GM23338 (cell line): ENCODE measurements around the gene UBE2D3. TPM values are rescaled to one million over a fixed set of nuclear protein-coding genes. Genes with fewer than 3 reads are reported as not detected.

Experiments
- ATAC-seq: fragments of 200-7000 bp; cut with Tn5 transposase; 3 replicates; pipeline ENCODE4 v1.9.1; 2020
- DNase-seq: peaks from one replicate; pipeline ENCODE4 v3.0.0-alpha.2; 2015; ENCODE audit warnings: low spot score
- H2AFZ ChIP-seq: fragments of 200-600 bp; sonication (generic); 2 replicates; pipeline ENCODE4 v1.8.0; 2016; ENCODE audit warnings: antibody characterized with exemption, mild to moderate bottlenecking, moderate library complexity
- H3F3A ChIP-seq: fragments of 200-600 bp; sonication (generic); replicated peaks from 2 replicates; pipeline ENCODE4 v1.8.0; 2017; ENCODE audit warnings: antibody characterized with exemption, mixed run types, low read depth
- H3K27ac ChIP-seq: fragments of 200-600 bp; sonication (generic); 2 replicates; pipeline ENCODE4 v1.6.1; 2016; ENCODE audit warnings: low read depth
- H3K27me3 ChIP-seq: fragments of 200-600 bp; sonication (generic); 2 replicates; pipeline ENCODE4 v1.8.0; 2016; ENCODE audit warnings: mild to moderate bottlenecking, mixed run types, moderate library complexity; ENCODE audit not compliant: insufficient read depth
- H3K36me3 ChIP-seq: fragments of 200-600 bp; sonication (generic); 2 replicates; pipeline ENCODE4 v1.8.0; 2016; ENCODE audit warnings: mild to moderate bottlenecking; ENCODE audit not compliant: insufficient read depth
- H3K4me1 ChIP-seq: fragments of 200-600 bp; sonication (generic); 2 replicates; pipeline ENCODE4 v1.8.0; 2016; ENCODE audit warnings: mild to moderate bottlenecking, moderate library complexity; ENCODE audit not compliant: insufficient read depth
- H3K4me2 ChIP-seq: fragments of 200-600 bp; sonication (generic); 2 replicates; pipeline ENCODE4 v1.7.1; 2017; ENCODE audit warnings: mixed run types
- H3K4me3 ChIP-seq: fragments of 200-600 bp; sonication (generic); 2 replicates; pipeline ENCODE4 v1.6.1; 2016; ENCODE audit warnings: mixed run types
- H3K79me2 ChIP-seq: fragments of 200-600 bp; sonication (generic); replicated peaks from 2 replicates; pipeline ENCODE4 v1.8.0; 2017; ENCODE audit warnings: mild to moderate bottlenecking; ENCODE audit not compliant: insufficient read depth
- H3K9me2 ChIP-seq: fragments of 200-600 bp; sonication (generic); 2 replicates; pipeline ENCODE4 v1.8.0; 2017; ENCODE audit not compliant: insufficient read depth
- H4K20me1 ChIP-seq: fragments of 200-600 bp; sonication (generic); replicated peaks from 2 replicates; pipeline ENCODE4 v1.8.0; 2017; ENCODE audit warnings: mild to moderate bottlenecking; ENCODE audit not compliant: insufficient read depth
- H3K27ac Mint-ChIP-seq: 2 replicates; pipeline ENCODE4 v1.8.0; 2020; ENCODE audit warnings: inconsistent platforms, mild to moderate bottlenecking, moderate library complexity, mixed read lengths
- H3K27me3 Mint-ChIP-seq: 3 replicates; pipeline ENCODE4 v1.8.0; 2022; ENCODE audit warnings: low read depth, mild to moderate bottlenecking, moderate library complexity, mixed read lengths, inconsistent platforms; ENCODE audit not compliant: insufficient read depth, poor library complexity
- H3K36me3 Mint-ChIP-seq: 3 replicates; pipeline ENCODE4 v1.8.0; 2021; ENCODE audit warnings: low read depth, mild to moderate bottlenecking, inconsistent platforms, moderate library complexity, mixed read lengths
- H3K4me1 Mint-ChIP-seq: 3 replicates; pipeline ENCODE4 v1.8.0; 2020; ENCODE audit warnings: mild to moderate bottlenecking, inconsistent platforms, mixed read lengths
- H3K4me3 Mint-ChIP-seq: 3 replicates; pipeline ENCODE4 v1.8.0; 2021; ENCODE audit warnings: moderate library complexity, mild to moderate bottlenecking, inconsistent platforms, mixed read lengths
- H3K9me3 Mint-ChIP-seq: 3 replicates; pipeline ENCODE4 v1.8.0; 2020; ENCODE audit warnings: moderate library complexity, mild to moderate bottlenecking, inconsistent platforms, mixed read lengths
- CREB1 ChIP-seq: fragments of 250-450 bp; sonication (Bioruptor Pico); IDR thresholded peaks from 2 replicates; pipeline ENCODE4 v1.5.0; 2020; ENCODE audit warnings: low read depth, mild to moderate bottlenecking, moderate library complexity
- CTCF ChIP-seq, 2 experiments: fragments of 200-600 bp in 1 of 2; sonication (generic) in 1 of 2; conservative IDR thresholded peaks; 2 replicates each; pipeline versions ENCODE4 v1.5.1 to v1.6.1; 2016 to 2017; ENCODE audit warnings: antibody characterized with exemption in 2 of 2, low read depth in 2 of 2, mild to moderate bottlenecking in 2 of 2, moderate library complexity in 1 of 2
- ETS1 ChIP-seq: IDR thresholded peaks from 2 replicates; pipeline ENCODE4 v1.6.1; 2016; ENCODE audit warnings: antibody characterized with exemption
- EZH2 ChIP-seq: fragments of 200-600 bp; sonication (generic); IDR thresholded peaks from one replicate; pipeline ENCODE4 v1.8.0; 2017; ENCODE audit warnings: antibody characterized with exemption, mild to moderate bottlenecking, low read depth; ENCODE audit not compliant: unreplicated experiment
- EZH2phosphoT487 ChIP-seq: fragments of 200-600 bp; sonication (generic); IDR thresholded peaks from one replicate; pipeline ENCODE4 v1.8.1; 2018; ENCODE audit warnings: antibody characterized with exemption; ENCODE audit not compliant: unreplicated experiment
- JUNB ChIP-seq: IDR thresholded peaks from one replicate; pipeline ENCODE4 v1.6.1; 2016; ENCODE audit warnings: antibody characterized with exemption; ENCODE audit not compliant: unreplicated experiment
- NANOG ChIP-seq: IDR thresholded peaks from 2 replicates; pipeline ENCODE4 v1.6.1; 2016; ENCODE audit warnings: antibody characterized with exemption, borderline replicate concordance
- POLR2AphosphoS5 ChIP-seq: IDR thresholded peaks from 2 replicates; pipeline ENCODE4 v1.6.1; 2016; ENCODE audit warnings: antibody characterized with exemption, low read depth
- STAT1 ChIP-seq: IDR thresholded peaks from one replicate; pipeline ENCODE4 v1.6.1; 2016; ENCODE audit warnings: antibody characterized with exemption; ENCODE audit not compliant: unreplicated experiment
- ZNF114 ChIP-seq: fragments of 250-450 bp; sonication (Bioruptor Pico); IDR thresholded peaks from 2 replicates; pipeline ENCODE4 v1.5.0; 2020; ENCODE audit warnings: mild to moderate bottlenecking, moderate library complexity
- ZNF331 ChIP-seq: fragments of 250-450 bp; sonication (Bioruptor Pico); IDR thresholded peaks from 2 replicates; pipeline ENCODE4 v1.5.0; 2020; ENCODE audit warnings: low read depth, mild to moderate bottlenecking, moderate library complexity
- polyA plus RNA-seq: library from polyadenylated mRNA; unstranded; fragments of >200 nt; fragmentation: Nextera tagmentation; extraction: Ambion mirVana; gene quantifications from 2 replicates; pipeline ENCODE4 v1.2.1, GENCODE V29; 2016
- total RNA-seq: library from RNA; depleted of rRNA; stranded (reverse); fragments of >200 nt; shearing (Covaris generic); gene quantifications from 2 replicates; pipeline ENCODE4 v1.2.3, GENCODE V29; 2014
- TF ChIP-seq, protein P1 (sequence below): IDR thresholded peaks from one replicate; pipeline ENCODE4 v1.6.1; 2018; ENCODE audit warnings: antibody characterized with exemption; ENCODE audit not compliant: unreplicated experiment
- TF ChIP-seq, protein P2 (sequence below): fragments of 250-450 bp; sonication (Bioruptor Pico); IDR thresholded peaks from 2 replicates; pipeline ENCODE4 v1.5.0; 2020; ENCODE audit warnings: mild to moderate bottlenecking, moderate library complexity

The UBE2D3 gene
- total and polyA plus RNA-seq, 2 experiments from 2014 or later: 250 to 498 TPM

- ATAC-seq (no peak), DNase-seq (no peak)
- peaks cover 11% of the 10 kb centered on the region; the same call in 1 of the 2 replicates for H4K20me1 ChIP-seq
- no peaks in the 10 kb centered on the region for H3K27me3 ChIP-seq
- H3K4me3 ChIP-seq: no peak overlapping the region
- Mint-ChIP-seq H3K36me3 (peaks cover 9% of the 10 kb centered on the region; the same call in 2 of the 3 replicates), H3K27me3 (no peaks in the 10 kb centered on the region), H3K9me3 (peaks cover 3% of the 10 kb centered on the region; the same call in 2 of the 3 replicates), H3K4me3 (no peak overlapping the region), H3K27ac (no peak overlapping the region), H3K4me1 (peaks cover 11% of the 10 kb centered on the region)
- no peaks in the 10 kb centered on the region for H3K9me2 ChIP-seq
- H3K36me3 ChIP-seq: peaks cover 5% of the 10 kb centered on the region; the same call in 1 of the 2 replicates
- no peaks in the 10 kb centered on the region for H3F3A ChIP-seq
- H3K4me2 ChIP-seq: no peak overlapping the region
- TF ChIP-seq CTCF (conservative IDR thresholded peaks at IDR 0.05; ENCODE audit: low read depth in 2 of 2) (no peak), CREB1 (CRISPR knock-in tag) (no peak), ZNF331 (CRISPR knock-in tag) (no peak), STAT1 (no peak), ETS1 (no peak), NANOG (no peak), EZH2 (no peak), EZH2phosphoT487 (no peak), JUNB (no peak), ZNF114 (CRISPR knock-in tag) (no peak), POLR2AphosphoS5 (no peak)
- TF ChIP-seq, protein P1, sequence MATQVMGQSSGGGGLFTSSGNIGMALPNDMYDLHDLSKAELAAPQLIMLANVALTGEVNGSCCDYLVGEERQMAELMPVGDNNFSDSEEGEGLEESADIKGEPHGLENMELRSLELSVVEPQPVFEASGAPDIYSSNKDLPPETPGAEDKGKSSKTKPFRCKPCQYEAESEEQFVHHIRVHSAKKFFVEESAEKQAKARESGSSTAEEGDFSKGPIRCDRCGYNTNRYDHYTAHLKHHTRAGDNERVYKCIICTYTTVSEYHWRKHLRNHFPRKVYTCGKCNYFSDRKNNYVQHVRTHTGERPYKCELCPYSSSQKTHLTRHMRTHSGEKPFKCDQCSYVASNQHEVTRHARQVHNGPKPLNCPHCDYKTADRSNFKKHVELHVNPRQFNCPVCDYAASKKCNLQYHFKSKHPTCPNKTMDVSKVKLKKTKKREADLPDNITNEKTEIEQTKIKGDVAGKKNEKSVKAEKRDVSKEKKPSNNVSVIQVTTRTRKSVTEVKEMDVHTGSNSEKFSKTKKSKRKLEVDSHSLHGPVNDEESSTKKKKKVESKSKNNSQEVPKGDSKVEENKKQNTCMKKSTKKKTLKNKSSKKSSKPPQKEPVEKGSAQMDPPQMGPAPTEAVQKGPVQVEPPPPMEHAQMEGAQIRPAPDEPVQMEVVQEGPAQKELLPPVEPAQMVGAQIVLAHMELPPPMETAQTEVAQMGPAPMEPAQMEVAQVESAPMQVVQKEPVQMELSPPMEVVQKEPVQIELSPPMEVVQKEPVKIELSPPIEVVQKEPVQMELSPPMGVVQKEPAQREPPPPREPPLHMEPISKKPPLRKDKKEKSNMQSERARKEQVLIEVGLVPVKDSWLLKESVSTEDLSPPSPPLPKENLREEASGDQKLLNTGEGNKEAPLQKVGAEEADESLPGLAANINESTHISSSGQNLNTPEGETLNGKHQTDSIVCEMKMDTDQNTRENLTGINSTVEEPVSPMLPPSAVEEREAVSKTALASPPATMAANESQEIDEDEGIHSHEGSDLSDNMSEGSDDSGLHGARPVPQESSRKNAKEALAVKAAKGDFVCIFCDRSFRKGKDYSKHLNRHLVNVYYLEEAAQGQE: no peak
- TF ChIP-seq, protein P2, sequence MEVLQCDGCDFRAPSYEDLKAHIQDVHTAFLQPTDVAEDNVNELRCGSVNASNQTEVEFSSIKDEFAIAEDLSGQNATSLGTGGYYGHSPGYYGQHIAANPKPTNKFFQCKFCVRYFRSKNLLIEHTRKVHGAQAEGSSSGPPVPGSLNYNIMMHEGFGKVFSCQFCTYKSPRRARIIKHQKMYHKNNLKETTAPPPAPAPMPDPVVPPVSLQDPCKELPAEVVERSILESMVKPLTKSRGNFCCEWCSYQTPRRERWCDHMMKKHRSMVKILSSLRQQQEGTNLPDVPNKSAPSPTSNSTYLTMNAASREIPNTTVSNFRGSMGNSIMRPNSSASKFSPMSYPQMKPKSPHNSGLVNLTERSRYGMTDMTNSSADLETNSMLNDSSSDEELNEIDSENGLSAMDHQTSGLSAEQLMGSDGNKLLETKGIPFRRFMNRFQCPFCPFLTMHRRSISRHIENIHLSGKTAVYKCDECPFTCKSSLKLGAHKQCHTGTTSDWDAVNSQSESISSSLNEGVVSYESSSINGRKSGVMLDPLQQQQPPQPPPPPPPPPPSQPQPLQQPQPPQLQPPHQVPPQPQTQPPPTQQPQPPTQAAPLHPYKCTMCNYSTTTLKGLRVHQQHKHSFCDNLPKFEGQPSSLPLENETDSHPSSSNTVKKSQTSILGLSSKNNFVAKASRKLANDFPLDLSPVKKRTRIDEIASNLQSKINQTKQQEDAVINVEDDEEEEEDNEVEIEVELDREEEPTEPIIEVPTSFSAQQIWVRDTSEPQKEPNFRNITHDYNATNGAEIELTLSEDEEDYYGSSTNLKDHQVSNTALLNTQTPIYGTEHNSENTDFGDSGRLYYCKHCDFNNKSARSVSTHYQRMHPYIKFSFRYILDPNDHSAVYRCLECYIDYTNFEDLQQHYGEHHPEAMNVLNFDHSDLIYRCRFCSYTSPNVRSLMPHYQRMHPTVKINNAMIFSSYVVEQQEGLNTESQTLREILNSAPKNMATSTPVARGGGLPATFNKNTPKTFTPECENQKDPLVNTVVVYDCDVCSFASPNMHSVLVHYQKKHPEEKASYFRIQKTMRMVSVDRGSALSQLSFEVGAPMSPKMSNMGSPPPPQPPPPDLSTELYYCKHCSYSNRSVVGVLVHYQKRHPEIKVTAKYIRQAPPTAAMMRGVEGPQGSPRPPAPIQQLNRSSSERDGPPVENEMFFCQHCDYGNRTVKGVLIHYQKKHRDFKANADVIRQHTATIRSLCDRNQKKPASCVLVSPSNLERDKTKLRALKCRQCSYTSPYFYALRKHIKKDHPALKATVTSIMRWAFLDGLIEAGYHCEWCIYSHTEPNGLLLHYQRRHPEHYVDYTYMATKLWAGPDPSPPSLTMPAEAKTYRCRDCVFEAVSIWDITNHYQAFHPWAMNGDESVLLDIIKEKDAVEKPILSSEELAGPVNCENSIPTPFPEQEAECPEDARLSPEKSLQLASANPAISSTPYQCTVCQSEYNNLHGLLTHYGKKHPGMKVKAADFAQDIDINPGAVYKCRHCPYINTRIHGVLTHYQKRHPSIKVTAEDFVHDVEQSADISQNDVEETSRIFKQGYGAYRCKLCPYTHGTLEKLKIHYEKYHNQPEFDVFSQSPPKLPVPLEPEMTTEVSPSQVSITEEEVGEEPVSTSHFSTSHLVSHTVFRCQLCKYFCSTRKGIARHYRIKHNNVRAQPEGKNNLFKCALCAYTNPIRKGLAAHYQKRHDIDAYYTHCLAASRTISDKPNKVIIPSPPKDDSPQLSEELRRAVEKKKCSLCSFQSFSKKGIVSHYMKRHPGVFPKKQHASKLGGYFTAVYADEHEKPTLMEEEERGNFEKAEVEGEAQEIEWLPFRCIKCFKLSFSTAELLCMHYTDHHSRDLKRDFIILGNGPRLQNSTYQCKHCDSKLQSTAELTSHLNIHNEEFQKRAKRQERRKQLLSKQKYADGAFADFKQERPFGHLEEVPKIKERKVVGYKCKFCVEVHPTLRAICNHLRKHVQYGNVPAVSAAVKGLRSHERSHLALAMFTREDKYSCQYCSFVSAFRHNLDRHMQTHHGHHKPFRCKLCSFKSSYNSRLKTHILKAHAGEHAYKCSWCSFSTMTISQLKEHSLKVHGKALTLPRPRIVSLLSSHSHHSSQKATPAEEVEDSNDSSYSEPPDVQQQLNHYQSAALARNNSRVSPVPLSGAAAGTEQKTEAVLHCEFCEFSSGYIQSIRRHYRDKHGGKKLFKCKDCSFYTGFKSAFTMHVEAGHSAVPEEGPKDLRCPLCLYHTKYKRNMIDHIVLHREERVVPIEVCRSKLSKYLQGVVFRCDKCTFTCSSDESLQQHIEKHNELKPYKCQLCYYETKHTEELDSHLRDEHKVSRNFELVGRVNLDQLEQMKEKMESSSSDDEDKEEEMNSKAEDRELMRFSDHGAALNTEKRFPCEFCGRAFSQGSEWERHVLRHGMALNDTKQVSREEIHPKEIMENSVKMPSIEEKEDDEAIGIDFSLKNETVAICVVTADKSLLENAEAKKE (CRISPR knock-in tag): no peak
- H3K79me2 ChIP-seq: peaks cover 88% of the 10 kb centered on the region
- H3K4me1 ChIP-seq: peaks cover under 1% of the 10 kb centered on the region; the same call in 1 of the 2 replicates
- no peak overlapping the region for H3K27ac ChIP-seq
- no peak overlapping the region for H2AFZ ChIP-seq
Observed at GRCh38 chr4:102754044-102754443, 73.3 kb downstream of the UBE2D3 start.
